22Rv1 (cell line): Measurements from ENCODE around the gene GABRB1.

ENCODE experiments used
- ZFX ChIP-seq: fragments of 450-650 bp; IDR thresholded peaks from 2 replicates; pipeline ENCODE4 v1.6.1; 2017; ENCODE audit warnings: antibody characterized with exemption, borderline replicate concordance
- TF ChIP-seq, protein P1 (sequence below): fragments of 450-650 bp; IDR thresholded peaks from 2 replicates; pipeline ENCODE4 v1.5.1; 2017; ENCODE audit warnings: mild to moderate bottlenecking

DNA sequence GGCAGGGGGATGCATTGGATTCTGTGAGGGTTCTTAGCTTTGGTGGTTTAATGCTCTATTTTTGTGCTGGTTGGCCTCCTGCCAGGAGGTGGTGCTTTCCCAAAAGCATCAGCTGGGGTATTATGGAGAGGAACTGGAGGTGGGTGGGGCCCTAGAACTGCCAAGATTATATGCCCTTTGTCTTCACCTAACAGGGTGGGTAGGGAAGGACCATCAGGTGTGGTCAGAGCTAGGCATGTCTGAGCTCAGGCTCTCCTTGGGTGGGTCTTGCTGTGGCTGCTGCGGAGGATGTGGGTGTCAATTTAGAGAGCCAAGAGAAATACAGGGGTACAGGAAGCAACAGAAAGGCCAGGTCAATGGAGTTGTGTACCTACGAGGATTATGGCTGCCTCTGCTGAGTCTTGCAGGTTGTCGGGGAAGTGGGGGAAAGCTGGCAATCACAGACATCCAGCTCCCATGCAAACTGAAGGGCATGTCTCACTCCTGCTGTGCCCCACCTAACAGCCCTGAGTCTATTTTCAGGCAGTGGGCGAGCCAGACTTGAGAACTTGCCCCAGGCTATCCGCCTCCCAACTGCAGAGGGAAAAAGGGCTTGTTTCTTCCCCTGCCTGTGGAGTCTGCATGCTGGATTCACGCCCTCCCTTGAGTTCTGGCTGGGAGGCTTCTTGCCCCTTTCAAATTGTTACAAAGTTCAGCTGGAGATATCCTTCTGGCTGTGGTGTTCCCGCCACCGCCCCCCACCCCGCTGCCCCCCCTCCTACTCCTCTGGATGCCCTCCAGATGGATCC is 220.2 kb downstream of the GABRB1 start:
- TF ChIP-seq, protein P1, sequence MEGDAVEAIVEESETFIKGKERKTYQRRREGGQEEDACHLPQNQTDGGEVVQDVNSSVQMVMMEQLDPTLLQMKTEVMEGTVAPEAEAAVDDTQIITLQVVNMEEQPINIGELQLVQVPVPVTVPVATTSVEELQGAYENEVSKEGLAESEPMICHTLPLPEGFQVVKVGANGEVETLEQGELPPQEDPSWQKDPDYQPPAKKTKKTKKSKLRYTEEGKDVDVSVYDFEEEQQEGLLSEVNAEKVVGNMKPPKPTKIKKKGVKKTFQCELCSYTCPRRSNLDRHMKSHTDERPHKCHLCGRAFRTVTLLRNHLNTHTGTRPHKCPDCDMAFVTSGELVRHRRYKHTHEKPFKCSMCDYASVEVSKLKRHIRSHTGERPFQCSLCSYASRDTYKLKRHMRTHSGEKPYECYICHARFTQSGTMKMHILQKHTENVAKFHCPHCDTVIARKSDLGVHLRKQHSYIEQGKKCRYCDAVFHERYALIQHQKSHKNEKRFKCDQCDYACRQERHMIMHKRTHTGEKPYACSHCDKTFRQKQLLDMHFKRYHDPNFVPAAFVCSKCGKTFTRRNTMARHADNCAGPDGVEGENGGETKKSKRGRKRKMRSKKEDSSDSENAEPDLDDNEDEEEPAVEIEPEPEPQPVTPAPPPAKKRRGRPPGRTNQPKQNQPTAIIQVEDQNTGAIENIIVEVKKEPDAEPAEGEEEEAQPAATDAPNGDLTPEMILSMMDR = no peak
- no peak for TF ChIP-seq ZFX
